ENCODE data around the gene H19.

The H19 gene

GRCh38 chr11:1997755-1998154 lies at the start of gene H19:
Gene H19, minus strand, starts transcription at chr11:1997842.
- DNase-seq: no peak

DNA sequence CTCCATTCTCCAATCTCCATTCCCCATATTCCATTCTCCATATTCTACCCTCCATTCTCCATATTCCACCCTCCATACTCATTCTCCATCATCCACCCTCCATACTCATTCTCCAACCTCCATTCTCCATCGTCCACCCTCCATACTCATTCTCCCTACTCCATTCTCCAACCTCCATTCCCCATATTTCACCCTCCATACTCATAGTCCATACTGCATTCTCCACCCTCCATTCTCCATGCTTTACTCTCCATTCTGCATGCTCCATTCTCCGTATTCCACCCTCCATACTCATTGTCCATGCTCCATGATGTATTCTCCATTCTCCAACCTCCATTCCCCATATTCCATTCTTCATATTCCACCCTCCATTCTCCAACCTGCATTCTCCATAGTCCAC lies 44.3 kb upstream of the H19 start:
- DNase-seq: no peak

DNA sequence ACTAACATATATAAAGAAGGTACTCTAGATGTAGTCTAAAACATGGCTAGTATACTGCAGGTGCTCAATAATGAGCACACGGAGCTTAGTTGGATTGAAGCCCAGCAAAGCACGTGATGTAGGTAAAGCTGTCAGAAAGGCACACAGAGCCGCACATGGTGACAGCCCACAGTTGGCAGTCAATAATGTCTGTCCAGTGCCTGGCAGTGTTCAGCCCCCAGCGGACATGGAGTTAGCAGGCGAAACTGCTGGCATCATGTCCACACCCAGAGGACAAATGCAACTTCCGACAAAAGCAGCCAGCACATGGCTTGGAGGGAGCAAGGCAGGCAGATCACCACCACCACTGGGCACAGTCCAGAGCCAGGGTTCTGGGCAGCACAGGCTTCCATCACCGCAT lies 43.5 kb upstream of the H19 start:
- DNase-seq: no peak

- DNase-seq: no peak
These were observed 41.6 kb upstream of the H19 start for GRCh38 chr11:2039198-2039759.

DNA sequence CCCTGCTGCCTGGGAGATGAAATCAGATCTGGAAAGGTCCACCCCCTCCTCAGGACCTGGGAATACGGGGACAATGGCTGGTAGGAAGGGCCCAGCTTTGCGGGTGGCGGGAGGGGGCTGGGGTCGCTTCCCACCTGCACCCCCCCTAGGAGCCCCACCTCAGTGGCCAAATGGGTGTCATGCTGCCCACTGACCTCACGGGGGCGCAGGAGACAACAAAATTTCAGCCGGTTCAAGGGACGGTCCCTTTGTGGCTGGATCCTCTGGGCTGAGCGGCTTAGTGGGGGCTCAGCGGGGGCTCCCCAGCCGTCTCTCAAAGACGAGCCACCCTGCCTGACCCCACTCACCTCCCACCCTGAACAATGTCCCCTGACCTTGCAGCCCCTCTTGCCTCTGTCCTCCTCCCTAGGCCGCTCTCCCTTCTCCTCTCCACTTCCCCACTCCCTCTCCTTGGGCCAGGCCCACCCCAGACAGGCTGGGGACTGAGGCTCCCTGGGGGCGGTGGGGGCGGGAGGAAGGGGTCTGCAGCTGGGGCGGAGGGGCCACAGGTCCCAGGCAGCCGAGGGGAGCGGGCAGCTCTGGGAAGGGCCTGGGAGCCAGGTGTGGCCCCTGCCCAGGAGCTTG lies 39.3 kb upstream of the H19 start:
- no peak for DNase-seq

DNA sequence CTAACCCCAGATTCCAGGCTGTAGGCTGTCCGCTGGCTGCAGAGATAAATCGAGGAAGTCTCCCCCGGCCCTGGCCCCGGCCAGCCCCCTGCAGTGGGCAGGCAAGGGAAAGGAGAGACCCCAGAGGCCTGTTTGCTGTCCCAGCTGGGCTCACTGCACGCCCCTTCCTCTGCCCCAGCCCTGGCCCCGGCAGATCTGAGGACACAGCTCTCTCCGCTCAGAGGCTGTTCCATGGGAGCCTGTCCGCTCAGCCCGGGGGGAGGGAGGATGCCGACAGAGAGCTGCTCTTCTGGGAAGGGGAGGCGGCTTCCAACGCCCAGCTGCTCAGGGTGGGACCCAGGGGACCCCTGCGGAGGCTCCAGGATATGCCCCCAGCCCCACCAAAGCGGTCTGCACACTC lies 37.7 kb upstream of the H19 start:
- no peak for DNase-seq

- DNase-seq: no peak
These were observed 33.4 kb upstream of the H19 start for GRCh38 chr11:2031058-2031457.

GRCh38 chr11:2027708-2028107 lies 30.1 kb upstream of the H19 start:
- no peak for DNase-seq

DNA sequence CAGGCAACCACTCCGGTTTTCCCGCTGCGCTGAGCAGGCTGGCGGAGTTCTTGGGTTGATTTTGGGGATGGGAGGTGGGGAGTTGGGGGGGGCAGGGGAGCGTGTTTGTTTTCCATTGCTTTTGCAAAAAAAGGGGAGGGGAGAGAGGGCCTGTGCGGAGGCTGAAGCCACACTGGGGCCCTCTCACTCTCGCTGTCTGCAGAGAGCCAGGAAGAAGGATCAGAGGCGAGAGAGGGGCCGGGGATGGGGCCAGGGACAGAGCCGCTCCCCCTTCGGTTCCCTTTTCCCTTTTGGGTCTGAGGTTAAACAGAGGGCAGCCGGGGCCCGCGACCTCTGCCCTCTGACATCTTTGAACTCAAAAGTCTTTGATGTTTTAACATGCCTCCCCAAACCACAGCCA lies 17.4 kb upstream of the H19 start:
- no peak for DNase-seq

GRCh38 chr11:2012440-2012839 lies 14.8 kb upstream of the H19 start:
- DNase-seq: no peak

GRCh38 chr11:2004466-2004865 lies 6.8 kb upstream of the H19 start:
- DNase-seq: no peak

- DNase-seq: no peak
These were observed 5.2 kb upstream of the H19 start for GRCh38 chr11:2002807-2003206.

DNA sequence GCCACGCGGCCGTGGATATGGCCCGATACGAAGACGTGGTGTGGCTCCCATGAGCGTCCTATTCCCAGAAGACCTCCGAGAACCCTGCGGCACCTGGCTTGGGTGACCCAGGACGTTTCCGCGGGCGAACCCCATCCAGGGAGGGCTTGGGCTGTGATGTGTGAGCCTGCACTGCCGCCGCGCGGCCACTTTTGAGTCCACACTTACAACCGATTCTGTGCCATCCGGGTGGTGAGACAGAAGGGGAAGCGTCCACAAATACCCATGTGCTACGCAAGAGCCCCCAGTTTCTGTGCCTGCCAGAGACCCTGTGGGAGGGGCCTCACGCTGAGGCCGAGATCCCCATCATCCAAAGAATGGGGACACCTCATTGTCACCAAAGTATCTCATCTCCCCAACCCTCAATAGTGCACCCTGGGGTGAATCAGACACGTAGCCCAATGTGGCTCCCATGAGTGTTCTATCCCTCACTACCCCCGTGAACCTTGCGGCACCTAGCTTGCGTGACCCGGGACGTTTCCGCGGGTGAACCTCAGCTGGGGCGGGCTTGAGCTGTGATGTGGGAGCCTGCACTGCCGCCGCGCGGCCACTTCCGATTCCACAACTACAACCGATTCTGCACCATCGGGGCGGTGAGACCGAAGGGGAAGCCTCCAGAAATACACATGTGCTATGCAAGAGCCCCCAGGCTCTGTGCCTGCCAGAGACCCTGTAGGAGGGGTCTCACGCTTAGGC lies 4.6 kb upstream of the H19 start:
- DNase-seq: no peak

GRCh38 chr11:1998861-1999260 lies 1.2 kb upstream of the H19 start:
- DNase-seq: no peak

DNA sequence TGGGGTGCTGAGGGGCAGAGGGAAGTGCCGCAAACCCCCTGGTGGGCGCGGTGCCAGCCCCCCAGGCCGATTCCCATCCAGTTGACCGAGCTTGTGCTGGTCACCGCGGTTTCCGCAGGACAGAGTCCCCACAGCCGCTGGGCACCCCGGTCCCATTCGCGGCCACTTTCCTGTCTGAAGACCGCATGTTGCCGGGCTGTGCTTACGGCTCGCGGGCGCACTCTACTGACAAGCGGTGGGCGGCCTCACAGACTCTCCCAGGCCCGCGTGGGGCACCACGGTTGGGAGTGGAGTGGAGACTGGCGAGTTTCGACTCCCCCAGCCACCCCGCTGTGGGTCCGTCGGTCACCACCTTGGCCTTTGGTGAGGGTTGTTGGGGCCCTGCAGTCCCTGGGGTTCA lies 648 bp upstream of the H19 start:
- no peak for DNase-seq

DNA sequence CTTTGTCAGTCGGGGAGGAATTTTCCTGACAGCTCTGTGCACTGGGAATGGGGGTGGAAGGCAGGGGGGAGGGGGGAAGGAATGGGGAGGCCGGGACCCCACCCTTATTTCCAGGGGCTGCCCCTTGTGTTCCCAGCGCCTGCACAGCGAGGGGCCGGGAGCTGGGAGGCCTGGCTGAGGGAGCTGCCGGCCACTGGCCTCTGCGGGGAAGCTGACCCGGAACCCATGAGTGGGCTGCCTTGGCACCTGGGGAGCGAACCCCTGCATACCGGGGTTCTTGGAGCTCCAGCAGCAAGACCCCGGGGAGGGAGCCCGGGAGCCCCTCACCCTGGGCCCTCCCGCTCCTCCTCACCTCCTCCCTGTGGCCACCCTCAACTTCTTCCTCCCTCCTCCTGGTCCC lies 3.5 kb downstream of the H19 start:
- no peak for DNase-seq

DNA sequence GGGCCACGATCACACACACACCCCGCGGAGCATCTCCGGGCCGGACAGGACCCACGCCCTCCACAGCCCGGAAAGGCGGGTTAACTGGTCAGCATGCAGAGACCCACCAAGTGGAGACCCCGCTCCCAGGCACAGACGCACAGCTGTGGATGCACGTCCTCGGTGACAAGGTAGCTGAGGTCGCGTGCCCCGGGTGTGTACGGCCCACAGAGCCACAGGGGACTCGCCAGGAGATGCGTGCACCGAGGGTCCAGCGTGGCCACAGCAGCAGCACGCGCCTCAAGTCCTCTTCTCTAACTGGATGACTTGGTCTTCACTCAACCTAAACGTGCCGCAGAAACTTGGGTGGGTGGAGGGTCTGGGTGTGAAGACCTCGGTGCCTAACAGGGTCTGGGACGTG lies 5.5 kb downstream of the H19 start:
- no peak for DNase-seq

DNA sequence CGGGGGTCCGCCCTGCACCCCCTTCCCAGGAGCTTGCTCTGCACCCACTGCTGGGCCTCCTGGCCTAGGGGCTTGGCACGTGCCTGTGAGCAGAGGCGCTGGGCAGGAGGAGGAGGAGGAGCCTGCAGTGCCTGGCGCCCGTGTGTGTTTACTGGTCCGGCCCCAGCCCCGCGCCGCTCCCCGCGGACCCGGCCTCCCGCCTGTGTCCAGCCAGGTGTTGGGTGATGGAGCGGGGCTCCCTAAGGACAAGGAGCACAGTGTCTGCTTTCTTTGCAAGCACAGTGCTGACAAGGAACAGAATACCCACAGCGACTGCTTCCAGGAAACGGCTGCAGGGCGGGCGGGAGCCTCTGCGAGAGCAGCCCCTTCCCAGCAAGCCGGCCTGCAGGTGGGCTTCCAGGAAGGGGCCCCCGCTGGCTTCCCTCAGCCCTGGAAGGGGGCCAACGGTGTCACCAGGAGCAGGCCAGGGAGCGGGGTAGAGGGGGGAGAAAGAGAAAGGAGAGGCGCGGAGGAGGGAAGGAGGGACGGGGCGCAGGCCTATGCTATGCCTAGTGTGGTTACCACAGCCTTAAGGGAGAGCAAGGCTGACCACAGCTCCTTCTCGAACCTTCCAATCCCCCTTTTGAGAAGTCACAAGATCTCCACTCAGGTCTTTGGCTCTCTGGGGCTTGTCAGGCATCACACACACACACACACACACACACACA lies 6.6 kb downstream of the H19 start:
- no peak for DNase-seq

GRCh38 chr11:1989953-1990352 lies 7.7 kb downstream of the H19 start:
- no peak for DNase-seq

- DNase-seq: peak; percentile 40
These were observed 8.8 kb downstream of the H19 start for GRCh38 chr11:1988667-1989317.

- DNase-seq: no peak
These were observed 9.5 kb downstream of the H19 start for GRCh38 chr11:1988174-1988573.

- DNase-seq: no peak
These were observed 10.6 kb downstream of the H19 start for GRCh38 chr11:1987024-1987423.

- DNase-seq: no peak
These were observed 14.1 kb downstream of the H19 start for GRCh38 chr11:1983601-1983961.

Data from islet precursor cell (in vitro differentiated cells).